Caki2 (cell line): Measurements from ENCODE around the gene SH3RF1. TPM values are rescaled to one million over a fixed set of nuclear protein-coding genes. Genes with fewer than 3 reads are reported as not detected.

Experiments
- DNase-seq: peaks from one replicate; pipeline ENCODE4 v3.0.0-alpha.2; 2015; ENCODE audit warnings: low read depth
- in situ Hi-C: cut with HindIII; loops from 2 replicates; pipeline ENCODE4 v1.10.0; 2016; ENCODE audit warnings: low sequenced_read_pairs, low pct_unique_long_range_greater_than_20kb, mixed read lengths
- total RNA-seq: library from RNA; depleted of rRNA; stranded (reverse); fragments of >200 nt; shearing (Covaris generic); gene quantifications from 2 replicates; pipeline ENCODE4 v1.2.3, GENCODE V29; 2014; ENCODE audit warnings: low replicate concordance

The SH3RF1 gene
- total RNA-seq, 1 experiment from 2014 or later = 15.3 TPM

GRCh38 chr4:169256856-169257761 is 13.6 kb downstream of the SH3RF1 start:
- in situ Hi-C loops = no loop called here
- DNase-seq = no peak

GRCh38 chr4:169256101-169256612 is 14.6 kb downstream of the SH3RF1 start:
- in situ Hi-C loops = no loop called here
- DNase-seq = no peak

DNA sequence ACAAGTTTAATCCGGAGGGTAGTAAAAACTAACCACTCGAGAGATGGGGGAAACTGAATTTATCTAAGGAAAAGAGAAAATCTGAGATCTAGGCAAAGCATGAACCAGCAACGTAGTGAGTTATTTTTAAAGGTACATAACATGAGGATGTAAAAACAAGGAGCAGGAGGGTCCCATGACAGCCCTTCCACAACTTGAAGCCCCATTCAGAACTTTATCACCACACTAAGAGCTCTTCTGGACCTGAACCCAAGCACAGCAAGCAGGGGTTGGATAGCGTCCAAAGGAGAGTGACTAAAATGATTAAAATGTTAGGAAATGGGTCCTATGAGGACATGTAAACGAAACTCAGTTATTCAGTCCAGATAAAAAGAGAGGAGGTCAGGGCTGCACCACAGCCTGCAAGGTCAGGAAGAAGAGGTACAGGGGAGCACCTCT is 16.2 kb downstream of the SH3RF1 start:
- DNase-seq = peak; percentile 55
- in situ Hi-C loops = no loop called here

DNA sequence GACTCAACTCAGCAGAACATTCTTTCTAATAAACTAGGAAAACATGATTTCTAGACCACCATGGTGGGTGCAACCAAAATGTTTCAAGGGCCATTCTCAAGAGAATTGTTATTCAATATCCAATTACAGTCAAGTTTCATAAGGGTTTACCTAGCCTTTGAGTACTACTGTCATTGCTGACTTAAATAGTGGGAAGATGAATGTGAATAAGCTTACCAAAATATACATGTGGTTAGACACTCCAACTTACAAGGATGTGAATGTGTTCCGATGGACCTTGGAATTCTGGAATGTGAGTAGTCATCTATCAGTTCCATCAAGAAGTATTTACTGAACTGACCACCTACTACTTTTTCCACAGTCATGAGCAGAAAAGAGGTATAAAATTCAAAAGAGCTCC is 16.9 kb downstream of the SH3RF1 start:
- in situ Hi-C loops = no loop called here
- DNase-seq = peak; percentile 68

- in situ Hi-C loops = no loop called here
Measured at GRCh38 chr4:169253113-169253671, 17.6 kb downstream of the SH3RF1 start.

DNA sequence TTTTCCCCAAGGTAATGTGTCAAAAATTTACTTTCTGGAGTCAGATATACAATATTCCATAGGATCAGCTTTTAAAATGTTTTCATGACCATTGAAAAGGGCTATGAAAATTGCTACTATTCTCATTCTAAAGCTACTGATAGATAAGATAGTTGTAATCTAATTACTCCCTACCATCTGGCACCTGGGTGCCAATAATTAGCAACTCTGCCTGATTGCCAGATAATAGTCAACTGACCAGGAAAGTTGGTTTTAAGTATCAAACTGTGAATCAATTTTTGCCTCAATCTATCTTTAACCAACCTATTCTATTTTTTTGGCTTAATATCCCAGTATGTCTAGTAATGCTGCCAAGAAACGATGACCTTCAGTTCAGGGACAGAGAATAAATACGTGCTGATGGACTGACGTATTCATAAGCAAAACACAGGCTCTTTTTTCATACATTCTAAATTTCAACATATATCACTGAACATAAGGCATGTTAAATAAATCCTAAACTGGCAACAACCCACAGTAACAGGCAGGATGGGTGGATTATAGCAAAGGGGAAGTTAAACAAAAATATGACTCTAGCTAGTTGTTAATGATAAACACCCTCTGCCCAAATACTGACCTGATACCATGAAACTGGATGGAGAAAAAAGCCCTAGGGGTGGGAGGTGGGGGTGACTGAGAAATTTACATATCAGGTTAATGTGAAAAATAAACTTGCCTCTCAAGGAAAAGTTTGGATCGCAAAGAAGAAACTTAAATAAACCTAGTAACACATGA is 18.2 kb downstream of the SH3RF1 start:
- in situ Hi-C loops = no loop called here
- DNase-seq = no peak

More at GRCh38 chr4:169253113-169253671, 17.6 kb downstream of the SH3RF1 start:
- DNase-seq = peak; percentile 42

- in situ Hi-C loops = no loop called here
- peak; percentile 76 for DNase-seq
Measured at GRCh38 chr4:169251291-169252235, 19.2 kb downstream of the SH3RF1 start.

GRCh38 chr4:169250796-169251195 is 20.0 kb downstream of the SH3RF1 start:
- in situ Hi-C loops = no loop called here
- DNase-seq = peak; percentile 27

DNA sequence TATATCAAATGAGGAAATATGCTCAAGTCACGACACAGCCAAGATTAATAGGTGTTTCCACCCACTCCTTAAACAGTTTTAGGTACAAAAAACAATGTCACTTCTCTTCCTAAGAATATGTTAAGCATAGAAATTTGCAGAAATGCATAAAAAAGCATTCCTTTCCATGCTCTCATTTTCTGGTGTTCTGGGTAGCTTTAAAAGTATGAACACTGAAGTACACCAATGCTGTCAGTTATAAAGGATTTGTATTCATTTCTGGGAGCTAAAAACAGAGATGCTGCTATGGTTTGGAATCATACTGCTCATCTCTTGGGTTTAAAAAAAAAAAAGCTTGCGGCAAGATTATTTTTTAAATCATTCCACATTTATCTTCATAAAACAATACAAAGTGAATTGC is 20.8 kb downstream of the SH3RF1 start:
- in situ Hi-C loops = no loop called here

DNA sequence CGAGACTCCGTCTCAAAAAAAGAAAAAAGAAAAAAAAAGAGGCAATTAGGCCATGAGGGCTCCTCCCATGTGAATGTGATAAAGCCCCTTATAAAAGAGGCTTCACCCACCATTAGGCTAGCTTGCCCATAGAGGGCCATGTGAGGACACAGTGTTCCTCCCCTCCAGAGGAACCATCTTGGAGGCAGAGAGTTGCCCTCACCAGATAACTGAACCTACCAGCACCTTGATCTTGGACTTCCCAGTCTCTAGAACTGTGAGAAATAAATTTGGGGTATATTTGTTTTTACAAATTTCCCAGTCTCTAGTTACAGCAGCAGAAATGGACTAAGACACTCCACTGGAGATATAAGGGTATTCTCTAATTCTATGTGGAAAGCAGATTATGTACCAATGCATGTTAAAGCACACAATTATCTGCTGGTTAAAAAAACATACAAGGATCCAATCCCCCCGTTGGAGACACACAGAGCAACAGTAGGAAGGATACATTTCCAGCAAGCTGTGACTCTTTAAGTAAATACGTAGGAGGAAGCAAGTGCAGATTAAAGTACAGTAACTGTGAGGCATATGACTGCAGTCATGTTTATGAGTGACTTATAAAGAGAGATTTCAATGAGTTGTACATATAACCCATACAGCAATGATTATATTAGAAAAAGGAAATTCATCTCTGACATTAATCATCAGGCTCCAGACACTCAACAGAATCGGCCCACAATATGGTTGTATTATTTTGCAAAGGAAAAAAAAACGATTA is 21.4 kb downstream of the SH3RF1 start:
- in situ Hi-C loops = no loop called here

More for the DNA sequence above, 20.8 kb downstream of the SH3RF1 start:
- DNase-seq = no peak

DNA sequence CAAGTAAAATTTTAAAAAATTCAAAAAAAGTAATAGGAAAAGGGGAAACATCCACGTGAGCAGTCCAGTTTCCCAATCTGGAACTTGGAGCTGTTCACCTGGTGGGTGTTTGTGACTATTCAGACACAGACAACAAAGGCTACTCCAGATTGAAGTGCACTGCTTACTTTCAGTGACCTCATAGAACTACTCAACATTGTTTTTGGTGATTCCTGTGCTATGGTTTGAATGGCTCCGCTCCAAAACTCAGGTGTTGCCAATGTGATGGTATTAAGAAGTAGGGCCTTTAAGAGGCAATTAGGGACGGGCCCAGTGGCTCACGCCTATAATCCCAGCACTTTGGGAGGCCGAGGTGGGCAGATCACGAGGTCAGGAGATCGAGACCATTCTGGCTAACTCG is 22.1 kb downstream of the SH3RF1 start:
- in situ Hi-C loops = no loop called here
- no peak for DNase-seq

More for the DNA sequence above, 21.4 kb downstream of the SH3RF1 start:
- peak; percentile 85 for DNase-seq

- in situ Hi-C loops = no loop called here
- DNase-seq = no peak
Measured at GRCh38 chr4:169246957-169247396, 23.8 kb downstream of the SH3RF1 start.

- DNase-seq = no peak
- in situ Hi-C loops = no loop called here
Measured at GRCh38 chr4:169246279-169246678, 24.5 kb downstream of the SH3RF1 start.

DNA sequence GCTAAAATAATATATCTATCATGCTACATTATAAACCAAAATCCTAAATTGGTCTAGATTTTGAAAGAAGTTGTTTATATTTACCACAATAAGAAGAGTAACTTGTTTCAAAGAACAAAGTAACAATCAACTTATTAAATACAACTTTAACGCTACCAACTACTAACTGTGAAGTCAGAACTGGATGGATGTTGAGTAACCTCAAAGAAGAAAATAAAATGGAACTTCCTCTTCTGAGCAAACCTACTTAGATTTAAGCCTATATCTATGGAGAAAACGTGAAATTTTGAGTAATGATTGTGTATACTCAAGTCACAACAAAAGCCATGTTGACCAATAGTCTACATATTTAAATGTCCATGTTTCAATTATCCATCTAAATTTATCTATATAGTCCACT is 25.7 kb downstream of the SH3RF1 start:
- DNase-seq = no peak
- in situ Hi-C loops = no loop called here

- DNase-seq = no peak
- in situ Hi-C loops = no loop called here
Measured at GRCh38 chr4:169243825-169244609, 26.7 kb downstream of the SH3RF1 start.

DNA sequence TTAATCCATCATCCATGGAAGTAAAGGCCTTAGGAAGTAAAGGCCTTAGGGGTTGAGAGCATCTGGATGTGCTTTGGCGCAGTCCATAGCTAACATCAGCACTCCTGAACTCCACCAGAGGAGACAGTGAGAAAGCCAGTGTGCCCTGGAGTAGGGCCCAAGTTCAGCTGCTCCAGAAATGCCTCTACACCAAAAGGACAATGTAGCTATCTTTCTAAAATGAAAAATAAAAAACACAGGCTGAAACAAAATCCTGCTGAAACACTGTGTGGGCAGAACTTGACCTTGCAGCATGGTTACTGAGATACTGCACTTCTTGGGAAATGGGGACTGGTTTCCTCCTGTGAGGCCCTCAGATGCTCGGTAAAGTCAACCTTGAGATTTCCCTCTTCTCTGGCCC is 29.3 kb downstream of the SH3RF1 start:
- DNase-seq = no peak
- in situ Hi-C loops = no loop called here
